Neural cell (in vitro differentiated cells): ENCODE measurements around the gene SLC34A3.

Experiments
- EP300 ChIP-seq: fragments of 450-650 bp; conservative IDR thresholded peaks from 2 replicates; pipeline ENCODE4 v1.6.1; 2014; ENCODE audit warnings: antibody characterized with exemption, mild to moderate bottlenecking, moderate library complexity; ENCODE audit not compliant: poor library complexity, severe bottlenecking
- EZH2 ChIP-seq: fragments of 200-600, 300-800 bp; shearing (Covaris generic), sonication (generic); IDR thresholded peaks from 2 replicates; pipeline ENCODE4 v1.6.1; 2014; ENCODE audit warnings: antibody characterized with exemption, low read length, borderline replicate concordance, mild to moderate bottlenecking; ENCODE audit not compliant: insufficient read depth, poor library complexity, severe bottlenecking
- MXI1 ChIP-seq: fragments of 450-650 bp; conservative IDR thresholded peaks from 2 replicates; pipeline ENCODE4 v1.6.1; 2014; ENCODE audit warnings: antibody characterized with exemption, mild to moderate bottlenecking; ENCODE audit not compliant: poor library complexity, severe bottlenecking
- POLR2AphosphoS5 ChIP-seq: IDR thresholded peaks from 2 replicates; pipeline ENCODE4 v1.6.1; 2012
- RAD21 ChIP-seq: fragments of 450-650 bp; conservative IDR thresholded peaks from 2 replicates; pipeline ENCODE4 v1.6.1; 2014; ENCODE audit warnings: antibody characterized with exemption, mild to moderate bottlenecking, moderate library complexity
- TAF1 ChIP-seq: IDR thresholded peaks from 2 replicates; pipeline ENCODE4 v1.6.1; 2012; ENCODE audit warnings: low read depth
- TF ChIP-seq, protein P1 (sequence below): fragments of 450-650 bp; IDR thresholded peaks from 2 replicates; pipeline ENCODE4 v1.5.1; 2014; ENCODE audit warnings: antibody characterized with exemption, mild to moderate bottlenecking, moderate library complexity; ENCODE audit not compliant: poor library complexity, severe bottlenecking
- TF ChIP-seq, protein P2 (sequence below): IDR thresholded peaks from 2 replicates; pipeline ENCODE4 v1.6.1; 2012; ENCODE audit warnings: borderline replicate concordance

DNA sequence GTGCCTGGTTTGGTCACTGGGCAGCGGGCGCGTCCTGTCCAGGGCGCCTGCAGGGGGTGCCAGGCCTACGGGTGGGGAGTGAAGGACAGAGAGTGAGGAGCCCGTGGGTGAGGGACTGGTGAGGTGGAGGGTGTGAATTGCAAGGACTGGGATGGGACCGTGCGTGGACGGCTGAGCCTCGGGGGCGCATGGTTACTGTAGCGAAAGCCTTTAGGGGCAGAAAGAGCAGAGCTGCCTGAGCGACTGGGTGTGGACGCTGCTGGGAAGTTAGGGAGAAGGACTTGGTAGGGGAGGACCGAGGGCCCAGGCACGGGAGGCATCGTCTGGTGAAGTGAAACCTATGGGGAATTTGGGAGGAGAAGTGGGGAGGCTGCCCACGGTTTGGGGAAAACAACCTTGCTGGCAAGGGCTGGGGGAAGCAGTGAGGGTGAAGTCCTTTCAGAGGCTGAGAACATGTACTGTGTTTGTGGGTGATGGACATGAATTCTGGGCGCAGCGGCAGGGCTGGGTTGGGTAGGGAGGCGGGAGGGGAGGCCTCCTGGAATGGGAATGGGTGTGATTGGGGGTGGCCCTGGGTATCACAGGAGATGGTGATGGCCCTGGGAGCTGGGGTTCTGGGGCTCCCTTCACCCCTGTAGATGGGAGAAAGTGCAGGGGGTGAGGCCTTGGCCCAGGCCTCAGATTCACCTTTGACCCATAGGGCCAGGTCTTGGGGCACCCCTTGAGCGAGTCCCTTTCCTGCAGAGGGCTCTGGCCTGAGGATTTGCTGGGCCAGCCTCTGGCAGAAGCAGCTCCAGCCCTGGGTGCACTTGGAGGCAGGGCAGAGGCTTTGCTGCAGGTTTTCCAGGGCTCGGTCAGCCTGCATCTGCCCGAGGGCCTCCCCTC, 45.1 kb downstream of the SLC34A3 start:
- no peak for TF ChIP-seq EP300
- TF ChIP-seq, protein P1, sequence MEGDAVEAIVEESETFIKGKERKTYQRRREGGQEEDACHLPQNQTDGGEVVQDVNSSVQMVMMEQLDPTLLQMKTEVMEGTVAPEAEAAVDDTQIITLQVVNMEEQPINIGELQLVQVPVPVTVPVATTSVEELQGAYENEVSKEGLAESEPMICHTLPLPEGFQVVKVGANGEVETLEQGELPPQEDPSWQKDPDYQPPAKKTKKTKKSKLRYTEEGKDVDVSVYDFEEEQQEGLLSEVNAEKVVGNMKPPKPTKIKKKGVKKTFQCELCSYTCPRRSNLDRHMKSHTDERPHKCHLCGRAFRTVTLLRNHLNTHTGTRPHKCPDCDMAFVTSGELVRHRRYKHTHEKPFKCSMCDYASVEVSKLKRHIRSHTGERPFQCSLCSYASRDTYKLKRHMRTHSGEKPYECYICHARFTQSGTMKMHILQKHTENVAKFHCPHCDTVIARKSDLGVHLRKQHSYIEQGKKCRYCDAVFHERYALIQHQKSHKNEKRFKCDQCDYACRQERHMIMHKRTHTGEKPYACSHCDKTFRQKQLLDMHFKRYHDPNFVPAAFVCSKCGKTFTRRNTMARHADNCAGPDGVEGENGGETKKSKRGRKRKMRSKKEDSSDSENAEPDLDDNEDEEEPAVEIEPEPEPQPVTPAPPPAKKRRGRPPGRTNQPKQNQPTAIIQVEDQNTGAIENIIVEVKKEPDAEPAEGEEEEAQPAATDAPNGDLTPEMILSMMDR = no peak
- TF ChIP-seq, protein P2, sequence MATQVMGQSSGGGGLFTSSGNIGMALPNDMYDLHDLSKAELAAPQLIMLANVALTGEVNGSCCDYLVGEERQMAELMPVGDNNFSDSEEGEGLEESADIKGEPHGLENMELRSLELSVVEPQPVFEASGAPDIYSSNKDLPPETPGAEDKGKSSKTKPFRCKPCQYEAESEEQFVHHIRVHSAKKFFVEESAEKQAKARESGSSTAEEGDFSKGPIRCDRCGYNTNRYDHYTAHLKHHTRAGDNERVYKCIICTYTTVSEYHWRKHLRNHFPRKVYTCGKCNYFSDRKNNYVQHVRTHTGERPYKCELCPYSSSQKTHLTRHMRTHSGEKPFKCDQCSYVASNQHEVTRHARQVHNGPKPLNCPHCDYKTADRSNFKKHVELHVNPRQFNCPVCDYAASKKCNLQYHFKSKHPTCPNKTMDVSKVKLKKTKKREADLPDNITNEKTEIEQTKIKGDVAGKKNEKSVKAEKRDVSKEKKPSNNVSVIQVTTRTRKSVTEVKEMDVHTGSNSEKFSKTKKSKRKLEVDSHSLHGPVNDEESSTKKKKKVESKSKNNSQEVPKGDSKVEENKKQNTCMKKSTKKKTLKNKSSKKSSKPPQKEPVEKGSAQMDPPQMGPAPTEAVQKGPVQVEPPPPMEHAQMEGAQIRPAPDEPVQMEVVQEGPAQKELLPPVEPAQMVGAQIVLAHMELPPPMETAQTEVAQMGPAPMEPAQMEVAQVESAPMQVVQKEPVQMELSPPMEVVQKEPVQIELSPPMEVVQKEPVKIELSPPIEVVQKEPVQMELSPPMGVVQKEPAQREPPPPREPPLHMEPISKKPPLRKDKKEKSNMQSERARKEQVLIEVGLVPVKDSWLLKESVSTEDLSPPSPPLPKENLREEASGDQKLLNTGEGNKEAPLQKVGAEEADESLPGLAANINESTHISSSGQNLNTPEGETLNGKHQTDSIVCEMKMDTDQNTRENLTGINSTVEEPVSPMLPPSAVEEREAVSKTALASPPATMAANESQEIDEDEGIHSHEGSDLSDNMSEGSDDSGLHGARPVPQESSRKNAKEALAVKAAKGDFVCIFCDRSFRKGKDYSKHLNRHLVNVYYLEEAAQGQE = no peak
- TF ChIP-seq EZH2 = no peak
- TF ChIP-seq POLR2AphosphoS5 = no peak
- no peak for TF ChIP-seq MXI1
- TF ChIP-seq TAF1 = no peak
- no peak for TF ChIP-seq RAD21
